MCF 10A (cell line): ENCODE measurements around the gene RBFOX2. TPM values are rescaled to one million over a fixed set of nuclear protein-coding genes. Genes with fewer than 3 reads are reported as not detected.

ENCODE experiments used
- BruUV-seq: library from RNA; stranded (reverse); fragments of 400-500 nt; replicated peaks from 2 replicates; lab custom pipeline; 2021; lab: Mats Ljungman, UMichigan
- CTCF ChIA-PET: fragments of 300-600 bp; sonication (Branson Sonifier 250); formaldehyde crosslinking; extraction: SDS; loops from one replicate; lab custom pipeline; 2021; ENCODE audit warnings: antibody characterized with exemption, inconsistent platforms; lab: Yijun Ruan, JAX
- POLR2A ChIA-PET: fragments of 300-600, 350-650 bp; sonication (Branson Sonifier 250); formaldehyde crosslinking; extraction: SDS; loops from one replicate; lab custom pipeline; 2020; ENCODE audit warnings: antibody characterized with exemption, inconsistent platforms; lab: Yijun Ruan, JAX
- DNase-seq: peaks from one replicate; pipeline ENCODE4 v3.0.0-alpha.2; 2018; ENCODE audit not compliant: unreplicated experiment
- H3K27ac Mint-ChIP-seq: one replicate; pipeline ENCODE4 v1.8.0; 2022; ENCODE audit warnings: mild to moderate bottlenecking, low read depth, mixed read lengths; ENCODE audit not compliant: unreplicated experiment
- H3K27me3 Mint-ChIP-seq: one replicate; pipeline ENCODE4 v1.8.0; 2022; ENCODE audit warnings: mixed read lengths; ENCODE audit not compliant: insufficient read depth, unreplicated experiment
- H3K36me3 Mint-ChIP-seq: one replicate; pipeline ENCODE4 v1.8.0; 2022; ENCODE audit warnings: mild to moderate bottlenecking, moderate library complexity, mixed read lengths; ENCODE audit not compliant: insufficient read depth, unreplicated experiment
- H3K4me1 Mint-ChIP-seq: one replicate; pipeline ENCODE4 v1.8.0; 2022; ENCODE audit warnings: mixed read lengths; ENCODE audit not compliant: insufficient read depth, unreplicated experiment
- H3K4me3 Mint-ChIP-seq: one replicate; pipeline ENCODE4 v1.8.0; 2022; ENCODE audit warnings: mild to moderate bottlenecking, moderate library complexity, mixed read lengths; ENCODE audit not compliant: unreplicated experiment
- H3K9me3 Mint-ChIP-seq: one replicate; pipeline ENCODE4 v1.8.0; 2022; ENCODE audit warnings: mixed read lengths; ENCODE audit not compliant: unreplicated experiment
- CTCF ChIP-seq: fragments of 200-600 bp; IDR thresholded peaks from one replicate; pipeline ENCODE4 v1.8.0; 2022; ENCODE audit warnings: antibody characterized with exemption, mild to moderate bottlenecking; ENCODE audit not compliant: unreplicated experiment
- intact Hi-C: fragments of 100-400 bp; cut with micrococcal nuclease; formaldehyde crosslinking; loops from 2 replicates; pipeline ENCODE4 v1.14.1; 2022
- total RNA-seq: library from RNA; stranded (reverse); gene quantifications from 2 replicates; pipeline ENCODE4 v1.2.3, GENCODE V29; 2022

RBFOX2 gene
- total RNA-seq, 1 experiment from 2014 or later, result 89.4 TPM

- Mint-ChIP-seq H3K36me3 (no peaks in the 10 kb centered on the region), H3K27ac (no peak overlapping the region), H3K4me1 (no peaks in the 10 kb centered on the region), H3K4me3 (no peak overlapping the region), H3K9me3 (no peaks in the 10 kb centered on the region), H3K27me3 (peaks cover 7% of the 10 kb centered on the region)
- BruUV-seq, result no TSS peak
- ChIA-PET CTCF (no interaction called here), POLR2A (no interaction called here)
- TF ChIP-seq CTCF, result no peak
- intact Hi-C loops, result no loop called here
- no peak for DNase-seq
Observed at GRCh38 chr22:35727436-35727835, 301.2 kb downstream of the RBFOX2 start.

GRCh38 chr22:35726933-35727332 is 301.7 kb downstream of the RBFOX2 start:
- ChIA-PET POLR2A (no interaction called here), CTCF (no interaction called here)
- no peak overlapping the region for H3K4me3 Mint-ChIP-seq
- intact Hi-C loops, result no loop called here
- H3K9me3 Mint-ChIP-seq, result no peaks in the 10 kb centered on the region
- H3K4me1 Mint-ChIP-seq, result no peaks in the 10 kb centered on the region
- TF ChIP-seq CTCF, result no peak
- no peaks in the 10 kb centered on the region for H3K36me3 Mint-ChIP-seq
- H3K27me3 Mint-ChIP-seq, result peaks cover 7% of the 10 kb centered on the region
- DNase-seq, result no peak
- BruUV-seq, result no TSS peak
- H3K27ac Mint-ChIP-seq, result no peak overlapping the region

- H3K27me3 Mint-ChIP-seq, result peaks cover 7% of the 10 kb centered on the region
- H3K4me1 Mint-ChIP-seq, result no peaks in the 10 kb centered on the region
- no TSS peak for BruUV-seq
- ChIA-PET CTCF (interaction anchor here (0.6 kb wide), 1 partner anchor 82 kb away, joined by 3 read pairs; no protein-coding TSS in a partner anchor), POLR2A (interaction anchor here (1.0 kb wide), 1 partner anchor 19 kb away, joined by 4 read pairs; no protein-coding TSS in a partner anchor)
- H3K36me3 Mint-ChIP-seq, result no peaks in the 10 kb centered on the region
- H3K9me3 Mint-ChIP-seq, result no peaks in the 10 kb centered on the region
- no peak overlapping the region for H3K4me3 Mint-ChIP-seq
- DNase-seq, result no peak
- intact Hi-C loops, result no loop called here
- no peak overlapping the region for H3K27ac Mint-ChIP-seq
- TF ChIP-seq CTCF, result no peak
Observed at GRCh38 chr22:35726398-35726797, 302.2 kb downstream of the RBFOX2 start.

- ChIA-PET POLR2A (interaction anchor here (1.0 kb wide), 1 partner anchor 20 kb away, joined by 4 read pairs; no protein-coding TSS in a partner anchor), CTCF (no interaction called here)
- Mint-ChIP-seq H3K27me3 (peaks cover under 1% of the 10 kb centered on the region), H3K4me1 (no peaks in the 10 kb centered on the region), H3K27ac (no peak overlapping the region), H3K36me3 (no peaks in the 10 kb centered on the region), H3K9me3 (no peaks in the 10 kb centered on the region), H3K4me3 (no peak overlapping the region)
- no TSS peak for BruUV-seq
- intact Hi-C loops, result no loop called here
- TF ChIP-seq CTCF, result no peak
- no peak for DNase-seq
Observed at GRCh38 chr22:35725521-35725920, 303.1 kb downstream of the RBFOX2 start.
